ENCODE data around the gene MYO5A.
"Not testable (repeated sequence)": the region's sequence is repeated elsewhere in the genome, so short reads cannot be mapped to it uniquely, and the experiment has no call there.

Gene MYO5A

DNA sequence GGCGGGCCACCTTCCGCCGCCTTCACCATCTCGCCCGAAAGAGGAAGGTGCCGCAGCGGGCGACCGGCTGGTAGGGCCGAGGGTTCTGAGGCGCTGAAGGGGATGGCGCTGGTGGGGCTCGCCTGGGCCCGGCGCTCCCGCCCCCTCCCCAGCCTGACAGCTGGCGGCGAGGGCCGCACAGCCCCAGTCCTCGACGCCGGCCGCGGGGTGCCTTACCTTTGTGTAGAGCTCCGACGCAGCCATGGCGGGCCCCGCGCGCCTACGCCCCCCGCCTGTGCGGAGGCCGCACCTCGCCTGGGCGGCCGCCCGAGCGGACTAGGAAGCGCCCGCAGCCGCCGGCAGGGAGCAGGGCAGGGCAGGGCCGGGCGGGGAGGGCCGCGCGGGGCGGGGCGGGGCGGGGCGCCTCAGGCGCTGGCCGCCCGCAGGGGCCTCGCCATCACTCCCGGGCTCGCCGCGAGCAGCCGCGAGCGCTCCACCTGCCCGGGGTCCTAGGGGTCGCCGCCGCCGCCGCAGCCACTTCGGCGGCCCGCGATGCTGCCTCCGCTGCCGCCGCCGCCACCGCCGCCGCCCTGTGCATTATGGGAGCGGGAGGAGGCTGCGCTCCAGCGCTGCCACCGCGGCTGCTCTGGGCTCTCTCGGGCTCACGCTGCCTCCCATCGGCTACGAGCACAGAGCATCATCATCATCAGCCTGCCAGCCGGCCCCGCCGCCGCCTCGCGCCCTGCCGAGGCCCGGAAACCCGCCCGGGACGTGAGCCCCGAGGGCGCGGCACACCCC, at the start of gene MYO5A:
Gene MYO5A, minus strand, starts transcription at position 317 of the 777 bp plus-strand sequence. Its CDS starts 74 bp downstream, at position 243.
- peak; percentile 17 to 68 for DNase-seq

DNA sequence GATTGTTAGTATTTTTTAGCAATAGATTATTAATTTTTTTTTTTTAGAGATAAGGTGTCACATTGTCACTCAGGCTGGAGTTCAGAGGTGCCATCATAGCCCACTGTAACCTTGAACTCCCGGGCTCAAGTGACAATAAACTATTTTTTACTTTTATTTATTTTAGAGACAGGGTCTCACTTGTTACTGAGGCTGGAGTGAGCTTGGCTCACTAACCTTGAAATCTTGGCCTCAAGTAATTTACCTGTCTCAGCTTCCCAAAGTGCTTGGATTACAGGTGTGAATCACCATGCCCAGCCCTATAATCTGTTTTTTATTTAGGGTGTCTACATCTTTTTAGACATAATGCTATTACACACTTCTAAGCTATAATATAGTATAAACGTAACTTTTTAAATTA, 48.0 kb upstream of the MYO5A start:
- DNase-seq = no peak

DNA sequence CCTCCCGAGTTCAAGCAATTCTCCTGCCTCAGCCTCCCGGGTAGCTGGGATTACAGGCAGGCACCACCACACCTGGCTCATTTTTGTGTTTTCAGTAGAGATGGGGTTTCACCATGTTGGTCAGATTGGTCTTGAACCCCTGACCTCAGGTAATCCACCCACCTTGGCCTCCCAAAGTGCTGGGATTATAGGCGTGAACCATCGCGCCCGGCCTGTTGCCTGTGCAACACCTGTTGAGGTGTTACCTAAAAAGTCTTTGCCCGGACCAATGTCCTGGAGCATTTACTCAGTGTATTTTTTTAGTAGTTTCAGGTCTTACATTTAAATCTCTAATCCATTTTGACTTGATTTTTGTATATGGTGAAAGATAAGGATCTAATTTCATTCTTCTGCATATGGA, 46.9 kb upstream of the MYO5A start:
- not testable (repeated sequence) for DNase-seq

DNA sequence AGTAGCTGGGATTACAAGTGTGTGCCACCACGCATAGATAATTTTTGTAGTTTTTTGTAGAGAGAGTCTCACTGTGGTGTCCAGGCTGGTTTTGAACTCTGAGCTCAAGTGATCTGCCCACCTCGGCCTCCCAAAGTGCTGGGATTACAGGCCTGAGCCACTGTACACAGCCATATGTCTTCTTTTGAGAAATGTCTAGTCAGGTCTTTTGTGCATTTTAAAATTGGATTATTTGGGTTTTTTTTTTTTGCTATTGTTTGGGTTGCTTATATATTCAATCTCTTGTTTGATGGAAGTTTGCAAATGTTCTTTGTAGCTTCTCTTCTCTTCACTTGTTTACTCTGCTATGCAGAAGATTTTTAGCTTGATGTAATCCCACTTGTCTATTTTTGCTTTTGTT, 46.4 kb upstream of the MYO5A start:
- no peak for DNase-seq

DNA sequence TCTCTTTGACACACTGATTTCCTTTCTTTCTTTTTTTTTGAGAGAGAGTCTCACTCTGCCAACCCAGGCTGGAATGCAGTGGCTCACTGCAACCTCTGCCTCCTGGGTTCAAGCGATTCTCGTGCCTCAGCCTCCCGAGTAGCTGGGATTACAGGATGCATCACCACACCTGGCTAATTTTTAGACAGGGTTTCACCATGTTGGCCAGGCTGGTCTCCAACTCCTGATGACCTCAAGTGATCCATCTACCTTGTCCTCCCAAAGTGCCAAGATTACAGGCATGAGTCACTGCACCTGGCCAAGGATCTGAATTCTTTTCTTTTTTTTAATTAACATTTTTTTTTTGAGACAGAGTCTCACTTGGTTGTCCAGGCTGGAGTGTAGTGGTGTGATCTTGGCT, 45.9 kb upstream of the MYO5A start:
- not testable (repeated sequence) for DNase-seq

DNA sequence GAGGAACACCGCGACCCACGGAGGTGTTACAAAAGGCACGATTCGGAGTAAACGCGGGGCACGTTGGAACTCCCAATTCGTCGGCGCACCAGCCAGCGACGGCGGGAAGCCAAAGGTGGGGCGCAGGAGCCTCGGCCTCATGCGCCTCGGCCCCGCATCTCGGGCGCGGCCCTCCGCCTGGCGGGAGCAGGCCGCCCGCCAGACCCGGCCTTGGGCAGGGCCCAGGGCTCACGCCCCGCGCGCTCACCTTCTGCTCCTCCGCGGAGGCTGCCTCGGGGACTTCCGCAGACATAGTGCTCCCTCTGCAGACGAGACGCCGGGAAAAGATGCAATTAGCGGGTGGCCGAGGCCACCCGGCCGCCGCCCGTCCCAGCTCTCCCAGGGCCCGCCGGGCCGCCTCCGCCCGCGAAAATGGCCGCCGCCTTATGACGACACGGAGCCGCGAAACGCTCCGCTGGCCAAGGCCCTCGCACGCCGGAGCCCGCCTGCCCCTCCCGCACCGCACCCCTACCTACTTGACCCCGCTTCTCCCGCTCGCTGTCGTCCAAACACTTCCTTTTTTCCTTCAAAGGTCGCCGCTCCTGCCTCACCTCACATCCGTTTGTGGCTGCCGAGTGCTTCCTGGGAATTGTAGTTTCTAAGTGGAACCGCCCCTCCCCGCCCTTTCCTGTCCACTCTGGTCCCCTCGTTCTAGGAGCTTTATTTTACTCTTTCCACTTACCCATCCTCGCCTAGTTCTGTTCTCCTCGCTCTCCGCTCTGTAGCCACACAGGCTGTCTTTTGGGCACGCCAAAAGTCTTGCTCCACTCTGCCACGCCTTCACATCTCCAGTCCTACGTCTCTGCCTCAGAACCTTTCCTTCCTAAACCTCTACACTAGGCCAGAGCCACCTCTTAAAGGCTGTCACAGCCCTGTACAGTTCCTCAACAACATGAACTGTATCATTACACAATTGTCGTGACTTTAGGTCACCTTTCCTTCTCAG, 40.2 kb upstream of the MYO5A start, which contains the start of gene ARPP19:
Gene ARPP19, minus strand, starts transcription at position 430 of the 985 bp plus-strand sequence. Its CDS starts 138 bp downstream, at position 292.
- peak; percentile 77 to 91 for DNase-seq

DNA sequence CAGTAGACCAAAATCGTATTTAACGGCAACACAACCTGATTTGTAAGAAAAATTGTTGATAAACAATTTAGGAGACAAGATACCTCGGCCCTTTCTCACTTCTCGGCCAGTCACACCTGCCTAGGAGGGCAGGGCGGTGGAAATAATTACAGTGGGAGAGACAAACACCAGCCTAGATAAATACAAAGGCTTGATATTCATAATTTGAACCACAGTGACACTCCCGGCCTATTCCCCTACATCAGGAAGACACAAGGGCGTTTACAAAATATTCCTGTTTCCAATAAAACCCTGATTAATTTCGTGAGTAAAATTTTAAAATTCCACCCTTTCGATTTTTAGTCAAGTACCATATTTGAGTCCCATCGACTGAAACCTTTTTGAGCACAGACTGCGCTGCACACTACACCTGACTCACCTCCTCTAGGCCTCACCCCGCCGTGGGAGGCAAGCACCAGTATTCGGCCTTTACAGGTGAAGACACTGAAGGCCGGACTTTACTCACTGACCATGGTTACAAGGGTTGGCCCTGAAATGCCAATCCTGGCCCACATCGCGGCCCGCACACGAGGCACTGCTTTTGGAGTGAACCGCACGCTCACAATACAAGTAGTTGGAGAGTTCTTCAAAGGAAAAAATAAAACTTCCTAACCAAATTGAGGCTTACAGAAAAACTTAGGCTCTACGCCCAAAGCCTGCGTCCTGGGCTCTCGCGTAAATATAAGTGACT, 39.4 kb upstream of the MYO5A start:
- no peak for DNase-seq

DNA sequence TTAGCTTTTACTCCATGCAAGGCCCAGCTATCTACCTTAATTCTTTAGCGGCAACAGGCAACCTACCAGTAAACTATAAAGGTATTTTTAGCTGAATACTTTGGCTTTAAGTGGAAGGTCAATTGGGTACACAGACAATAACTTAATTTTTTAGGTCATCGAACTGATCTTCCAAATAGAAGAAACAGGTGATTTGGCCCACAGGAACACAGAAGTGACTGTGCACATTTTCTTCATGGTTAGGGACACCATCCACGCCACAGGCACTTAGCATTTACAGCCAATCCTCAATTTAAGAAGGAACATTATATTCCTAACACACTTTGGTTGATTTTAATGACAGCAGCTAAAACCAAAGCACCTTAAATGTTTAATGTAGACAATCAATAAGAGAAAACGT, 38.2 kb upstream of the MYO5A start:
- DNase-seq = no peak

DNA sequence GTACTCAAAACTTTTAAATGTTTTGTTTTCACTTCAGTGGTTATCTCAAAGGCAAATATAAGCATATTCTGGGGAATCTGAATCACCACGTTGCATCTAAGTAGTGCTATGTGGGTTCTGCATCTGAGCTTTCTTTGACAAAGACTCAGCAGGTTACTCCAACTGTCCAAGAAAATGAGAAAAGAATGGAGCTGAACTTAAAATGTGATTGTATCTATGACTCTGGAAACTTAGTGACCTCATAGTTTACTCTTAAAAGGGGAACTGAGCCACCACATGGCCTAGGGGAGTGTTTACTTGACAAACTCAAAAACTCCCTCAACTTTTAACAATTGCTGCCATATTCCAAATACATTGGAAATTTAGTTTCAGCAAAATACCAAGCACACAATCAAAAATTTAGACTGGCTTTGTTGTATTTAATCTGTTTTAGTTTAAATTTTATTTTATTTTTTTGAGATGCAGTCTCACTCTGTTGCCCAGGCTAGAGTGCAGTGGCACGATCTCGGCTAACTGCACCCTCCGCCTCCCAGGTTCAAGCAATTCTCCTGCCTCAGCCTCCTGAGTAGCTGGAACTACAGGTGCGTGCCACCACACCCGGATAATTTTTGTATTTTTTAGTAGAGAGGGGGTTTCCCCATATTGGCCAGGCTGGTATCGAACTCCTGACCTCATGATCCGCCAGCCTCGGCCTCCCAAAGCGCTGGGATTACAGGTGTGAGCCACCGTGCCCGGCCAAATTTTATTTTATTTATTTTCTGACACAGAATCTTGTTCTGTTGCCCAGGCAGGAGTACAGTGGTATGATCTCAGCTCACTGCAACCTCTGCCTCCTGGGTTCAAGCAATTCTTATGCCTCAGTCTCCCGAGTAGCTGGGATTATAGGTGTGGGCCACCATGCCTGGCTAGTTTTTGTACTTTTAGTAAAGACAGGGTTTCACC, 37.0 kb upstream of the MYO5A start:
- DNase-seq = not testable (repeated sequence)

DNA sequence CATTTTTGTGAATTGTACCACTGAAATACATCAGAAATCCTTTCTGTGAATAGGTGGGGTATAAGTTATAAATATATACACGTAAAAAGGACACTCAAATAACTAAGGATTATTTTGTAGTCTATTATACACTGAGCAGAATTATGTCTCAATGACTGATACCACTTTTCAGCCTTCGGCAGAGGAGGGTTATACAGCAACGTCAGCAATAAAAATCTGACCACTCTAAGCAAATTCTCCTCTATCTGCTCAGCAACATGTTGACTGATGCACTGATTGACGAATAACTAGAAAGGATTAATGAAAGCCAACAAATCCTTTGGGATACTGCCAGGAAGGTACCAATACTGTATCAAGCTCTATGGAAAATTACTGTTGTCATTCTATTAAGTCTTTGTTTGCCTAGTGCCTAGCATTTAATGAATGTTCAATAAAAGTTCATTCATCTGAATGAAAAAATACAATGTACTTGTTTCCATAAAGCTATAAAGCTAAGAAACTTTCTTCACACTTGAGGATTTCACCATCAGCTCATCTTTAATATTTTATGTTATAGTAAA, 34.9 kb upstream of the MYO5A start:
- DNase-seq = no peak

DNA sequence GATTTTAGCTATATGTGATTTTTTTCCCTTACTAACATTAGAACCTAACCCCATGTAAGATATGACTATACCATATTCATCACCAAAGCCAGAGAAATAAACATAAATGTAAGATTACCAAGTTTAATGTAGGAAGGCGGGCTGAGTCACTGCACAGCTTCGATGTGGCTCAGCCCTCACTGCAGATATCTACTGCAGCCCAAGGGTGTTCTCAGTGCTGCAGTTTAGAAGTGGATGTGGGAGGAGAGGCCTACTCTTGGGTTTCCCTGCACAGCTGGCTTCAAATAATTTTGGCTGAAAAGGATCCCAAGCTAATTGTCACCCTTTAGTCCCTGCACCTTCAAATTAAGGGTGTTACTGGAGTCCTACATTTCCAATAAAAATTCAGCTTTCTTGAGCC, 30.9 kb upstream of the MYO5A start:
- DNase-seq = no peak

DNA sequence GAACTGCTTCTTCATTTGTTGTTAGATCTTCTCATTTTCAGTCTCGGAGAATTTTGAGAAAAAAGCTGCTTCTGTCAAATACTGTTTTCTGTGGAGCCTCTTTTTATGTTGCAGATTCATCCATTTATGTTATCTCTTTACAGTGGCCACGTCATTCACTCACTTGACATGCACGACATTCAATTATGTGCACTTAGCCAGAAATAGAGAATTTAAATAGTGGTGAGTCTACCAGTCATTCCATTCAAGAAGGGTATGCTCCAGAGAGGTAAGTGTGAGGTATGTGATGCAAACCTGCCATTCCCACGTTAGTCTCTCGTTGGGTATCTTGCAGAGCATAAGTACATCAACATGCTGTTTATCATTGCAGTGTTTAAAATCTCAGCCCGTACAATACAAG, 30.3 kb upstream of the MYO5A start:
- DNase-seq = no peak

DNA sequence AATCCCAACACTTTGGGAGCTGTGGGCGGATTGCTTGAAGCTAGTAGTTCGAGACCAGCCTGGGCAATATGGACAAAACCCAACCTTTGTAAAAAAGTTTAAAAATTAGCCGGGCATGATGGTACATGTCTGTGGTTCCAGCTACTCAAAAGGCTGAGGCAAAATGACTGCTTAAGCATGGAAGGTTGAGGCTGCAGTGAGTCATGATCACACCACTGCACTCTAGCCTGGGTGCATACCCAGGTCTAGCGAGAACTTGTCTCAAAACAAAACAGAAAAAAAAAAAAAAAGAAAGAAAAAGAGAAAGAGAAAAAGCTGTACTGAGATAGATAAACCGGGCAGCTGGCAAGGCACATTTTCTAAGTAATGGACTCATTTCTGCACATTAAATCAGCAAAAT, 29.5 kb upstream of the MYO5A start:
- DNase-seq = no peak

DNA sequence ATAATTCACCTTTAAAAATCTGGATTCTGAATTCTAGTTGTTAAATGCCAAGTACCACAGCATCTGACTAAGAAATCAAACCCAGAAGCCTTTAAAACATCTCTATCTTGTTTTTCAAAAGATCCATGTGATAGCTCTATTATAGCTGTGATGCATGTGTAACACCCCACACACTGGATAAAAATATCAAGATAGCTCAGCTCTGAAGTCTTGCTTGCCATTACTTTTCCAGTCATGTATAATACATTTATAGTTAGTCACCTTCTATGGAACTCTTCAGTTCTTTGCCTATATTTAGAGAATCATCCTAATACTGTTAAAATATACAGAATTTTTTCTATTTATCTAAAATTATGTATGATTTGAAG, 28.6 kb upstream of the MYO5A start:
- DNase-seq = no peak

DNA sequence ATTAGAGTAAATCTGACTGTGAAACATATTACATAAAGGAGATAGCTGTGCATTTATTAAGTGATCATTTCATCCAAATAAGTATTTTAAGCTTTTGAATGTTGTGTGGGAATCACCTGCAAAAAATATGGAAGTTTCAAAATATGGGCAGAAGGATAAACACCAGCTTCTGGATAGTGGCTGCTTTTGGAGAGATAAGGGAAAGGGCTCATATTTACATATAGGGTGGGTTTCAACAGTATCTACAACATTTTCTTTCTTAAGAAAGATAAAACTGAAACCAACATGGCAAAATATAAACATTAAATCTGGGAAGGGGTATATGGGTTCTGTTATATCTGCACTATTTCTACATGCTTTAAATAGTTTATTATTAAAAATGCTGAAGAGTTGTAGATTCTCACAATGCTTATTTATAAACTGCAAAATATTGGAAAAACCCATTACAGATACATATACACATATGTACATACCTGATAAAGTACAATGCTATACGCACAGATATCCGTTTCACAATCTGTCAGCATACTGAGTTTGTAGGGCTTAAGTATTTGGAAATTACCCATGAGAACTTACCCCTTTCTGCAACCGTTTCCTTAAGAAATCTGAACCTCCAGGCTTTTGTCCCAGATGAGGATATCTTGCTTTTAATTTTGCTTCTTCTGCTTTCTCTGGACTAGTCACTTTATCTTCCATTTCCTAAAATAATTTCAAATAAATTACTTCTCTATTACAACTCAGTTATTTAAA, 28.0 kb upstream of the MYO5A start:
- DNase-seq = no peak

DNA sequence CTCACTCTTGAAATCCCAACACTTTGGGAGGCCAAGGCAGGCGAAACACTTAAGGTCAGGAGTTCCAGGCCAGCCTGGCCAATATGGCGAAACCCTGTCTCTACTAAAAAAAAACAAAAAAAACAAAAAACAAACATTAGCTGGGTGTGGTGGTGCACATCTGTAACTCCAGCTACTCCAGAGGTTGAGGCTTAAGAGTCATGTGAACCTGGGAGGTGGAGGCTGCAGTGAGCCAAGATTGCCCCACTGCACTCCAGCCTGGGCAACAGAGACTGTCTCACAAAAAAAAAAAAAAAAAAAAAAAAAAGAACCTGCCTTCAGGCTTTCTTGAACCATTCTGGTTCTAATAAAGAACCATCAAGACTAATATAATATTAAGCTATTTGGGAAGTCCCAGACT, 23.6 kb upstream of the MYO5A start:
- DNase-seq = no peak

DNA sequence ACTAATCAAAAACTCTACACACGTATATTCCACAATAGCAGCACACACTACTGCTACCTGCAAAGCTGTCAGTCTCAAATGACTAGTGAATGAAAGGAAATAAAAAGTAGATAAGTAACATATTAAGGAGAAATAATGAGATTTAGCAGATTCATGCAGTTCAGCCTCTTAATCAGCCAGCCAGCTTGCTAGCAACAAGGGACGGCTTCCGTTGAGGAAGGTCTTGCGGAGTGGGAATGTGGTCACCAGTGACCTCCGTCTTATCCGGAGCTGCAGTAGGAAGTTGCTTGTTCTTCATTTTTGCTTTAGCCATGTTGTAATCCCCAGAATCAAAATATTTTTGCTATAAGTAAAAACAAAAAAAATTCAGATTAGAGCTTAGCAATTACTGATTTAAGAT, 23.1 kb upstream of the MYO5A start:
- no peak for DNase-seq

DNA sequence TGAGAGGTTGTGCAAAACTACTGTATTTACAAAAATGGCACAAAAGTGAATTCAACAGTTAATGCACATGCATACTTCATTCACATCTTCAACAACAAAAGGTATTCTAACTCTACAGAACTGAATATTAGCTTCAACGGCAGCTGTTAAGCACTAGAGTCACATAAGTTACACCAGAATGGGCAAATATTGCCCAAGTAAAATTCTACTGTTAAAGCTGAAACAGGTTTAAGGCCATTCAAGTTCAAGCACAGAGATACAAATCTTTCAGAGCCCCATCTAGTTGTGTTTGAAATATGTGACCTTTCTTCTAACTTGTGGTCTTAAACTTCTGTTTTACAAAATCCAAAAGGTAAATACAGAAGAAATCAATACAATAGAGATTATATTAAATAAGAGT, 22.5 kb upstream of the MYO5A start:
- not testable (repeated sequence) for DNase-seq

DNA sequence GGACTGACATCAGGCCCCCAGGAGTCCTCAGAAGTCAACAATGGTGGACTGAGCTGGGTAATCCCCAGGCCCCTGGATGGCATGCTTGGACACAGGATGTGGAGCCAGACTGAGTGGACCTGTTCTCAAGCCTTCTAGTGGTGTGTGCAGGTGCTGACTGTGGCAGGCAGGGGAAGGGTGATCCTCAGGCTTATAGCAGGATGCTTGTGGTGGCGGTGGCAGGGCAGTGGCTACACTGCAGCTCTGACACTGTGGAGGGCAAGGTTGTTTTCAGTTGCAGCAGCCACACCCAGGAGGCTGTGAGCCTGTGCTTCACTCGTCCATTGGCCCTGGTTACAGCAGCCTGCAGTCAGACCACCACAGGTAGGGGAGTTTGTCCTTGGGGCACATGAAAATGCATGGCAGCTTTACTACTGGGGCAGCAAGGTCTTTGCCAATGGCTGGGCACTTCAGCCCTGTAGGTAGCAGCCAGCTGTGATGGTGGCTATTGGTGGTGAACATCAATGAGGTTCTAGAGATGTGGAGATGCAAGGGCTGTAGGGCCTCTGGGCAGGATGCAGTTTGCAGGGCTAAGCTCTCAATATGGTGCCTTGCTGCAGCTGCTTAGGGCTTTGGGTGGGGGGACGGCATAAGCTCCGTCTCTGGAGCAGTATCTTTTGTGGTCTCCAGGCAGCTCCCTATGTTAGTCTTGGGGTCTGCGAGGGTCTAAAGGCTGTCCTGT, 17.5 kb upstream of the MYO5A start:
- DNase-seq = no peak

DNA sequence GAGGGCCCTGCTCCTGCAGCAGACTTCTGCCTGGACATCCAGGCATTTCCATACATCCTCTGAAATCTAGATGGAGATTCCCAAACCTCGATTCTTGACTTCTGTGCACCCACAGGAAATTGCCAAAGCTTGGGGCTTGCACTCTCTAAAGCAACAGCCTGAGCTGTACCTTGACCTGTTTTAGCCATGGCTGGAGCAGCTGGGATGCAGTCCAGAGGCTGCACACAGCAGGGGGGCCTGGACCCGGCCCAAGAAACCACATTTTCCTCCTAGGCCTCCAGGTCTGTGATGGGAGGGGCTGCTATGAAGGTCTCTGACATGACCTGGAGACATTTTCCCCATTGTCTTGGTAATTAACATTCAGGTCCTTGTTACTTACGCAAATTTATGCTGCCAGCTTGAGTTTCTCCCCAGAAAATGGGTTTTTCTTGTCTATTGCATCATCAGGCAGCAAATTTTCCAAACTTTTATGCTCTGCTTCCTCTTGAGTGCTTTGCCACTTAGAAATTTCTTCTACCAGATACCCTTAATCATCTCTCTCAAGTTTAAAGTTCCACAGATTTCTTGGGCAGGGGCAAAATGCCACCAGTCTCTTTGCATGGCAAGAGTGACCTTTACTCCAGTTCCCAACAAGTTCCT, 11.8 kb upstream of the MYO5A start:
- no peak for DNase-seq
